GM12875 (cell line): ENCODE data around the gene TMOD1.
"Not testable (repeated sequence)": the region's sequence is repeated elsewhere in the genome, so short reads cannot be mapped to it uniquely, and the experiment has no call there.

Source experiments
- H3K4me3 ChIP-seq: one replicate; pipeline ENCODE4 v1.5.1; 2011; ENCODE audit warnings: low read depth, low read length, control low read depth
- CTCF ChIP-seq: IDR thresholded peaks from 2 replicates; pipeline ENCODE4 v1.5.1; 2011; ENCODE audit warnings: low read depth, mild to moderate bottlenecking, control low read depth, inconsistent platforms, low read length, moderate library complexity, borderline replicate concordance; ENCODE audit not compliant: insufficient read depth

The TMOD1 gene

GRCh38 chr9:97617939-97618416 lies 116.5 kb downstream of the TMOD1 start:
- H3K4me3 ChIP-seq = no peak overlapping the region
- no peak for TF ChIP-seq CTCF

- H3K4me3 ChIP-seq = not testable (repeated sequence)
Observed at GRCh38 chr9:97620063-97620462, 118.6 kb downstream of the TMOD1 start.

DNA sequence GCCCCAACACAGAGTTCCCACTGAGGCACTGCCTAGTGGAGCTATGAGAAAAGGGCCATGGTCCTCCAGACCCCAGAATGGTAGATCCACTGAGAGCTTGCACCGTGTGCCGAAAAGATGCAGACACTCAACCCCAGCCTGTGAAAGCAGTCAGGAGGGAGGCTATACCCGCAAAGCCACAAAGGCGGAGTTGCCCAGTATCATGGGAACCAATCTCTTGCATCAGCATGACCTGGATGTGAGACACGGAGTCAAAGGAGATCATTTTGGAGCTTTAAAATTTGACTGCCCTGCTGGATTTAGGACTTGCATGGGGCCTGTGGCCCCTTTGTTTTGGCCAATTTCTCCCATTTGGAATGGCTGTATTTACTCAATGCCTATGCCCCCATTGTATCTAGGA lies 121.0 kb downstream of the TMOD1 start:
- H3K4me3 ChIP-seq = not testable (repeated sequence)

DNA sequence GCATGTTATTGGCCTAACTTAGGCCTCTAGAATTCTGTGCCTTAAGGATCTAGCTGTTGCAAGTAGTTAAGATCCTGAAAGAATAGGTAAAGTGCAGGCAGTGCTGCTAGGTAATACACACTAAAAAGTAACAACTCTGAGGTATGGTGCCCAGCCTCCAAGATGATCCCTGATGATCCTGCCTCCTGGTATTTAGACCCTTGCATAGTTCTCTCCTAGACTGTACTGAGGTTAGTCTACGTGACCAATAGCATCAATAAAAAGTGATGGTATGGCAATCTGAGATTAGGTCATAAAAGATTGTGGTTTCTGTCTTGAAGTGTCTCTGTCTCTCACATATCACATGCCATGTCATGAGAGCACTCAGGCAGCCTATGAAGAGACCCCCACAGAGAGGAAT lies 122.5 kb downstream of the TMOD1 start:
- TF ChIP-seq CTCF = no peak
- no peak overlapping the region for H3K4me3 ChIP-seq

- TF ChIP-seq CTCF = no peak
- H3K4me3 ChIP-seq = no peak overlapping the region
Observed at GRCh38 chr9:97625620-97626019, 124.2 kb downstream of the TMOD1 start.

DNA sequence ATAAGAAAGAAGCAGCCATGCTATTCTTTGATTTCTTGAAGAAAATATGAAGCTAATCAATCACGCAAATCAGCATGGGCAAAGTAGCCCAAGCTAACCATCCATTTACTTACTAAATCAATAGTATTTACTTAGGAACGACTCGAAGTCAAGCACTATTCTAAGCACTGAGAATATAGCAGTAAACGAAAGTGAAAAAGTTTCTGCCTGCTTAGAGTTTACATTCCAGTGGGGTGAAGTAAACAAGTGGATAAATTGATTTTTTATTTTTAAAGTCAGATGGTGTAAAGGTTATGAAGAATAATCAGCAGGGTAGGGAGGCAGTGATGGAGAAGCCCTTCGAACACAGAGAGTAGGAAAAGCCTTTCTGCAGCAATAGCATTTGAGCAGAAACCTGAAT lies 126.2 kb downstream of the TMOD1 start:
- no peak overlapping the region for H3K4me3 ChIP-seq

GRCh38 chr9:97628668-97629067 lies 127.2 kb downstream of the TMOD1 start:
- no peak for TF ChIP-seq CTCF
- H3K4me3 ChIP-seq = no peak overlapping the region

More for the DNA sequence above, 126.2 kb downstream of the TMOD1 start:
- no peak for TF ChIP-seq CTCF

DNA sequence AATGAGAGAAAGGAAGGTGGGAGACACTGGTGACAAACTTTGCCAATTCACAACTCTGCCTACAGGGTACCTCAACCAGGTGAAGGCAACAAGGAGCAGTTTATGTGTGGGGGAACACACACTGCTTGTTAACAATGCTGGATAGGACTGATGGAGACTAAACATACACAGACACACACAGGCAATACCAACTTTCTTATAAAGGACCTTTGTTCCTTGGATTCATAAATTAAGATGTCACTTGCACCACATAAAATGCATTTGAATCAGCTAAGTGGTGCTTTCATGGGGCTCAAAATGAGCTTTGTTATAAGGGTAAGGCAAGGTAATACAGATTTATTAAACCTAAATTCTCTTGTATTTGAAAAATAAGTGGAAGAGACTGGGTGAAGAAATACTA lies 127.7 kb downstream of the TMOD1 start:
- H3K4me3 ChIP-seq = no peak overlapping the region

More for the DNA sequence above, 127.7 kb downstream of the TMOD1 start:
- no peak for TF ChIP-seq CTCF
